NCI-H2107 treated with DMSO at 0.1 percent for 48 hours (cell line): Measurements from ENCODE around the gene EME1.

Source experiments
- DNase-seq: peaks from one replicate; lab custom pipeline; 2025; ENCODE audit not compliant: unreplicated experiment; lab: John Stamatoyannopoulos, UW

Gene EME1

DNA sequence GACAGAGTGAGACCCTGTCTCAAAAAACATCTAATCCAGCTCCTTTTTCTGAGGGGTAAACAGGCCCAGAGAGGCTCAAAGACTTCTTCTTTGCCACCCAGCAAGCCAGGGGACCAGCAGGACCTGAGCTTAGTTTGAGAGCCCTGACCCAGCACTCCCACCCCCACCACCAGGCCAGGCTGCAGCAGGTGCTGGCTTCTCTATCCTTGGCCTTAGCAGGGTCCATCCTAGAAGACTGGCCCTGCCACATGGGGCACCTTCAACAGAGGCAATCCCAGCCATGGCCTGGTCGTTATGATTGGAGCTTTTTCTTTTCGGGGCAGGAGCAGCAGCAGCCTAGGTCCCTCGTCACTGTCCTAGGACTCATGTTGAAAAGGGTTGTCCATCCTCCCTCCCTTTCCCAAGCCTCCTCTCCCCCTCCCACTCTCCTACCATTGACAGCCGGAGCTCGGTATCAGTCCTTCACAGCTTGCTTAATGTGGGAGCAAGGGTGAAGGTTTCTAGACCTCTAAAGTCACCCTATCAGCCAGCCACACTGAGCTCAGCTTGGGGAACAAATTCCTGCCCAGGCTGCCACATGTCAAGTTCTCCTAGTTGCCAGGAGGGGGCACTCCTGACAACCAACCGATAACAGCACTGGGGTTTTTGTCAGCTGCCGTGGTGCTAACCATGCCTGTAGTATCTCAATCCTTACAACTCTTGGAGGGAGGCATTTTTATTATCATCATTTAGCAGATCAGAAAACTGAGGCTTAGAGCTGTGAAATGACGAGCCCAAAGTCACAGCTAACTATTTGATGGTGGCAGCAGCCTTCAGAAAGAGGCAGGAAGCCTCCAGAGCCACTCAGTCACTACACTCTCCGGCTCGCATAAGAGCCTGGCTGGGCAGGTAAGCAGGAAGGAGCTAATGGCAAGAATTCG lies 11.2 kb upstream of the EME1 start:
- DNase-seq: peak; percentile 13

GRCh38 chr17:50362661-50363060 lies 10.4 kb upstream of the EME1 start:
- no peak for DNase-seq

- DNase-seq: no peak
Measured at GRCh38 chr17:50363217-50364060, 9.6 kb upstream of the EME1 start.

GRCh38 chr17:50364061-50364458 lies 9.0 kb upstream of the EME1 start:
- no peak for DNase-seq

- no peak for DNase-seq
Measured at GRCh38 chr17:50364715-50365114, 8.3 kb upstream of the EME1 start.

DNA sequence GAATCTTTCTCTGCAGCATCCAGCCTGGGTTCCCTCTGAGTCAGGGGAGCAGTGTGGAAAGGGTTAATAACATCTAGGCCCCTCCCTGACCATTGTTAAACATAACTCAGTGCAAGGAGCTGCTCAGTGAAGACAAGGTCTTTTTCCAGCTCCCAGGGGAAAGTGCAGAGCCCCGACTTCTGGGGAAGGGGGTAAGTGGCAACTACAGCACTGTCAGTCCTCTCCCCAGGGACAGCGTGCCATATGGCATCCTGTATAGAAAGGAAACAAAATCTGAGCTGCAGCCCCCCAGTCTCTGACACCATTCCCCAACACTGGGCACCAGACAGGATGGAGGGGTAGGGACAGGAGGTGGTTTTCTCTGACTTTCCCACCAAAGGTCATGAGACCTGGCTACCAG lies 7.9 kb upstream of the EME1 start:
- DNase-seq: no peak

DNA sequence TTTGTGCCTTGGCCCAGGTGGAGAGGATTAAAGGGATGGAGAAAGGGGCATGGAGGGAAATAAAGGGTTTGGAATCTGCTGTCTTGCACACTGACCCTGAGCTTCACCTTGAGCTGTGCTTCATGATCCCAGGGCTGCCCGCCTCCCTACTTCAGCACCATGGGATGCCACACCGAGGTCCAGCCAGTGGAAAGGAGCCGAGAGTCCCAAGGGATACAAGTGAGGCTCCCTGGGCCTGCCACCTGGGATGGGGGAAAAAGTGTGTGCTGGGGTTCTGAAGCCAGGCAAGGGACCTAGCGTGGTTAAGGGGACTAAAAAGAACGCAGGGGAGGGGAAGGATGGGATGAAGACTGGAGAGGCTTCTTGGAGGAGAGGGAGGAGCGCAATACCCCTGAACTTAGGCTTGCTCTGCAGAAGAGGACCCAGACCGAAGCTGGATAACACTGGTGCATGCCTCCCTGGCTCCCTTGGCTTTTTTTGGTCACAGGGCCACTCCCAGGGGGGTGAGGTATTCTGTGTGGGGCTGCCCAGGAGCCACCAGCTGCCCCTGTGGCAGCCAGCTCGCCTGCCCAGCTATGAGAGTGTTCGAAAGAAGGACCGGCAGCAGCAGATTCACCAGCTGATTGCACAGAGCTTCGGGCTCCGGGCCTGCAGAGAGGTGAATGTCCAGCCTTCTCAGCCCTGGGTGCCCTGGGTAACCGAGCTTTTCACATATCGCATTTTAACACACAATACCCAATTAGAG lies 7.2 kb upstream of the EME1 start:
- DNase-seq: no peak

GRCh38 chr17:50367401-50367800 lies 5.6 kb upstream of the EME1 start:
- DNase-seq: no peak

DNA sequence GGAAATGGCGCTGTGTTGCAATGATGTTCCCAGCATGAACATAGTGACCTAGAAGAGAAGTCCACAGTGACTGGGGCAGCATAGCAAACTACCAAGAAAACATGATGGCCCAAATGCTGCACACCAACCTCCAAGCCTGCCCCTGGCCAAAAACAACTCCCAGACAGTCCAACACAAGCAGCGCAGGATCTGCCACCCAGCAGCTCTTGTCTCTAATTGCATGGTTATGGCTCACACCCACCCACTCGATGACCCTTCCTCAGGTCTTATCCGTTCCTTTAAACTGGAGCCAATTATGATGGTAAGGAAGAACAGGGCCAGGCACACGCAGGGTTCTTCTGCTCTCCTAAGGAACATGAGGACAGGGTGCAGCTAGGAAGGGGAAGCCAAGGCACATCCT lies 3.0 kb upstream of the EME1 start:
- no peak for DNase-seq

GRCh38 chr17:50371526-50371925 lies 1.5 kb upstream of the EME1 start:
- DNase-seq: no peak

DNA sequence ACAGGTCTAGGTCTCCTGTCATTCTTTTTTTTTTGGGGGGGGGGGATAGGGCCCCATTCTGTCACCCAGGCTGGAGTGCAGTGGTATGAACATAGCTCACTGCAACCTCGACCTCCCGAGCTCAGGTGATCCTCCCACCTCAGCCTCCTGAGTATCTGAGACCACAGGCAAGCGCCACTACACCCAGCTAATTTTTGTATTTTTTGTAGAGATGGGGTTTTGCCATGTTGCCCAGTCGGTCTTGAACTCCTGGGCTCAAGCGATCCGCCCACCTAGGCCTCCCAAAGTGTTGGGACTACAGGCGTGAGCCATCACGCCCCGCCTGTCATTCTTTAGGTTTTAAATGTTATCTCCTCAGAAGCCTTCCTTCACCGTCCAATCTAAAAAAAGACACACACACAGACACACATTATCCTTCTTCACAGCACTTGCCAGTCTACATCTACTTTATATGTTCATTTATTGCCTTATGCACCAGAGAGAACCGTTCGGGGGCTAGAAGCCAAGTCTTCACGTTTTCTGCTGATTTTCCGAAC lies 739 bp upstream of the EME1 start:
- DNase-seq: no peak

GRCh38 chr17:50373705-50374104 lies 676 bp downstream of the EME1 start:
- no peak for DNase-seq

DNA sequence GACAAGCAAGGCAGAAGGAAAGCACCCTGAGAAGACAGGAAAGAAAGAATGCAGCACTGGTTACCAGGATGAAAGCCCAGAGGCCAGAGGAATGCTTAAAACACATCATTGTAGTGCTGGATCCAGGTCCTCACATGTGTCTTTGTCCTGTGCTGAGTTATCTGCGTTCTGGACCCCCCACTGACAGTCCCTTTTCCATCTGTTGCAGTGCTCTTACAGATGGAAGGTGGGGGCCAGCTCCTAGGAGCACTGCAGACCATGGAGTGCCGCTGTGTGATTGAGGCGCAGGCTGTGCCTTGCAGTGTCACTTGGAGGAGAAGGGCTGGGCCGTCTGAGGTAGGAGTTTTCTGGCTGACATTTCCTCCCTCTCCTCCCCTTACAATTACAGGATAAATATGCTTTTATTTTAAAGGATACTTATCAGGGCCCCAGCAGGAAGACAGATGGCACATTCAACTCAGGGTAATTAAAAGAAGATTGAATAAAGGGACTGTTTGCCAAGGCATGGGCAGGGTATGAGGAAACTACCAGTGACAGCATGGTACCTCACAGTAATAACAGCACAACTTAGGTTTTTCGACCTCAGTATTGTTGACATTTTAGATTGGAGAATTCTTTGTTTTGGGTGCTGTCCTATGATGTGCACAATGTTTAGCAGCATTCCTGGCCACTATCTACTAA lies 3.0 kb downstream of the EME1 start:
- no peak for DNase-seq

DNA sequence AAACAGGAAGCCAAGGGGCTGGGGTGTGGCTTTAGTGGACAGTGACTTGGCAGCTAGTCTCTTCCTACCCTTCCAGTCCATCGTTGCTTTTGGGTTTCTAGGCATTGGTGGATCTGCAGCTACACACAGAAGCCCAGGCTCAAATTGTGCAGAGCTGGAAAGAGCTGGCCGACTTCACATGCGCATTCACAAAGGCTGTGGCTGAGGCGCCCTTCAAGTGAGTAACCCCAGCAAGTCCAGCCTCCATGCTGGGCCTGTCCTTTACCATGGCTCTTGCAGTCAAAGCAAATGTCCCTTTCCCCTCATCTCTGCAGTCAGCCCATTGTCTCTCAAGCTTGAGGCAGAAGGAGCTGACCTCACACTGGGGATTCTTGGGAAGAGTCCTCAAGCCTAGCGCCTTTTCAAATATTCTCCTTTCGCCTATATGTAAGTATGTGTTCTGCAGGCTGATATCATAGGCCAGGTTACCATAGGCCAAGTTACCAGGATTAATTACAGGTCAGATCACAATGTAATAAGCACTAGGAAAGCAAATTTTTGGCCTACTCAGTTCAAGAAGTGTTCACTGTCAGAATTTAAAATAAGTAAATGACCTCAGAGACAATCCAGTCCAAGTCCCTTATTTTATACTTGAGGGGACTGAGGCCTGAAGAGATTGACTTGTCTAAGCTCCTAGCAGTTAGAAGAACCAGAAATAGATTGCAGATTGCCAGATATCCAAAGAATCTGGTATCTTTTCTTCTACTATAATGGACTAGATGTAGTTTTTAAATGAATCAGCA lies 6.5 kb downstream of the EME1 start:
- DNase-seq: no peak

GRCh38 chr17:50380369-50381259 lies 7.6 kb downstream of the EME1 start:
- no peak for DNase-seq

DNA sequence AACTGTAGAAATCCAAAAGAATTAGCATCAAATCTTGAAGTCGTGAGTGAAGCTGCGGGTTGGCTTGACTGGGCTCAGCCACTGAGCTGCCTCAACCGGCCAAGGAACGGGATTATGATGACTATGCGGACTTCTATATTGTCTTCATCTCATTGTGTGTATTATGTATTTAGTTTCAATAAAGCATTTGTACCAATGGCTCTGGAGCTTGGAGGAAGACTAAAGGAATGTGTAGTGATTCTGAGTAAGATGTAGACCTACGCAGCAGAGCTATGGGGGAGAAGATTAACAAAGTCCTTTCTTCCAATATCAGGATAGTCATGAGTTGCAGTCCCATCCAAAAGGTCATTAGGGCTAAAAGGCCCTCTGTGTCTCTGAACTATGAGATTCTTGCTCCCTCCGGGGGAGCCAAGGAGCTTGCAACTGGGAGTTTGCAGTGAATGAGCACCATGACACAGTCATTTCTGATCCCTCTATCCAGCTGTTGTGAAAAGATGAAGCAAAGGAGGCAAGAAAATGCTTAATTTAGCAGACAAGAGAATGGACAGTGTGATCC lies 8.3 kb downstream of the EME1 start:
- no peak for DNase-seq

DNA sequence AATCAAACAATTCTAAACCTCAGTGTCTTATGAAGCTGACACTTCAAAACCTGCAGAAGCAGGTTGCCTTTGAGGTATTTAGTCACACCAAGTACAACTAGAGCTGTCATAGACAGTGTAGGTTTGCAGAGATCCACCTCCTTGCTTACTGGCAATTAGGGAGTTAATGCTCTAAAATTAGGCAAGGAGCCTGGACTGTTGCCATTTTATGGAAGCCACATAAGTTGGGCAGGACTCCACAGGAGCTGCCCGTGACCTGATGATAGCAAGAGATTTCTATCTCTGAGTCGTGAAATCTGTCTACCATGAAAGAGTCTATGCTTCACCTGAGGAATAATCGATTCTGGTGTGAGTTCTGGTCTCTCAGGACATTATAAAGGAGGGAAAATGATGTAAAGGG lies 8.9 kb downstream of the EME1 start:
- no peak for DNase-seq

- DNase-seq: no peak
Measured at GRCh38 chr17:50382931-50383330, 9.9 kb downstream of the EME1 start.

DNA sequence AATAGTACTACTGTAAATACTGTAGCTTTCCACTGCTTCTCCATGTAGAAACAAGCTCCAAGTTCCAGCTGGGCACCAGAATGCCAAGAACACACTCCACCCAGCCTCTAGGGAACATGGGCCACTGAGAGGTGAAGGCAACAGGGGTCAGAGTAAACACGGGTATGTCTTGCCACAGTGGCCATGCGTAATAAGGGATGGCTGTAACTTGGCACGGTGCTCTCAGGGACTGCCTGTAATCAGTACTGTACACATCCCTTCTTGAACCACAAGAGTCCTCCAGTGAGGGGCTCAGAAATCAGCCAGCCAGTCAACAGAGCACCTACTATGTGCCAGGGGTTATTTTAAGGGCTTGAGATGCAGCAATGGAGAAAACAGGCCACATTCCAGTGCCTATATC lies 13.5 kb downstream of the EME1 start:
- DNase-seq: no peak
